ENCODE results near the gene C2CD4B. TPM values are rescaled to one million over a fixed set of nuclear protein-coding genes. Genes with fewer than 3 reads are reported as not detected.

C2CD4B gene
- total RNA-seq, 1 donor from 2014 or later, result 1.5 TPM

GRCh38 chr15:62163397-62164013 is 1.6 kb downstream of the C2CD4B start:
- intact Hi-C loops (cut with DNase I), result no loop called here
- peak; percentile 32 for ATAC-seq (ENCODE audit: poor library complexity)
- DNase-seq, result no peak

- no peak for ATAC-seq (ENCODE audit: poor library complexity)
- intact Hi-C loops (cut with DNase I), result no loop called here
- no peak for DNase-seq
Observed at GRCh38 chr15:62153228-62153627, 11.9 kb downstream of the C2CD4B start.

GRCh38 chr15:62150445-62150844 is 14.6 kb downstream of the C2CD4B start:
- ATAC-seq (ENCODE audit: poor library complexity) (no peak), DNase-seq (no peak)
- intact Hi-C loops (cut with DNase I), result no loop called here

GRCh38 chr15:62149729-62150128 is 15.4 kb downstream of the C2CD4B start:
- DNase-seq (no peak), ATAC-seq (ENCODE audit: poor library complexity) (no peak)
- intact Hi-C loops (cut with DNase I), result no loop called here

- no peak for DNase-seq
- no peak for ATAC-seq (ENCODE audit: poor library complexity)
- intact Hi-C loops (cut with DNase I), result no loop called here
Observed at GRCh38 chr15:62147551-62147950, 17.5 kb downstream of the C2CD4B start.

GRCh38 chr15:62147149-62147548 is 17.9 kb downstream of the C2CD4B start:
- intact Hi-C loops (cut with DNase I), result no loop called here
- ATAC-seq (ENCODE audit: poor library complexity) (no peak), DNase-seq (no peak)

GRCh38 chr15:62145015-62145735 is 19.9 kb downstream of the C2CD4B start:
- intact Hi-C loops (cut with DNase I), result no loop called here
- ATAC-seq (ENCODE audit: poor library complexity) (no peak), DNase-seq (no peak)

- intact Hi-C loops (cut with DNase I), result no loop called here
- ATAC-seq (ENCODE audit: poor library complexity), result no peak
Observed at GRCh38 chr15:62142736-62143135, 22.3 kb downstream of the C2CD4B start.

GRCh38 chr15:62141643-62142588 is 23.2 kb downstream of the C2CD4B start:
- DNase-seq (no peak), ATAC-seq (ENCODE audit: poor library complexity) (no peak)
- intact Hi-C loops (cut with DNase I), result no loop called here

More at GRCh38 chr15:62142736-62143135, 22.3 kb downstream of the C2CD4B start:
- DNase-seq, result no peak

- DNase-seq (no peak), ATAC-seq (ENCODE audit: poor library complexity) (no peak)
- intact Hi-C loops (cut with DNase I), result no loop called here
Observed at GRCh38 chr15:62141200-62141599, 23.9 kb downstream of the C2CD4B start.

GRCh38 chr15:62138124-62138523 is 27.0 kb downstream of the C2CD4B start:
- intact Hi-C loops (cut with DNase I), result no loop called here
- DNase-seq (no peak), ATAC-seq (ENCODE audit: poor library complexity) (no peak)

GRCh38 chr15:62136911-62137865 is 27.9 kb downstream of the C2CD4B start:
- DNase-seq (no peak), ATAC-seq (ENCODE audit: poor library complexity) (no peak)
- intact Hi-C loops (cut with DNase I), result no loop called here

GRCh38 chr15:62135532-62136134 is 29.5 kb downstream of the C2CD4B start:
- intact Hi-C loops (cut with DNase I), result no loop called here
- no peak for ATAC-seq (ENCODE audit: poor library complexity)
- DNase-seq, result no peak

GRCh38 chr15:62133141-62133540 is 31.9 kb downstream of the C2CD4B start:
- DNase-seq, result no peak
- no peak for ATAC-seq (ENCODE audit: poor library complexity)
- intact Hi-C loops (cut with DNase I), result no loop called here

- DNase-seq (no peak), ATAC-seq (ENCODE audit: poor library complexity) (no peak)
- intact Hi-C loops (cut with DNase I), result no loop called here
Observed at GRCh38 chr15:62128916-62129315, 36.2 kb downstream of the C2CD4B start.

- no peak for ATAC-seq (ENCODE audit: poor library complexity)
- intact Hi-C loops (cut with DNase I), result no loop called here
Observed at GRCh38 chr15:62126364-62126763, 38.7 kb downstream of the C2CD4B start.

GRCh38 chr15:62125773-62126172 is 39.3 kb downstream of the C2CD4B start:
- intact Hi-C loops (cut with DNase I), result no loop called here
- no peak for DNase-seq
- ATAC-seq (ENCODE audit: poor library complexity), result peak; percentile 55

More at GRCh38 chr15:62126364-62126763, 38.7 kb downstream of the C2CD4B start:
- DNase-seq, result no peak

- DNase-seq (no peak), ATAC-seq (ENCODE audit: poor library complexity) (no peak)
- intact Hi-C loops (cut with DNase I), result no loop called here
Observed at GRCh38 chr15:62124973-62125303, 40.1 kb downstream of the C2CD4B start.
